Calu3 (cell line): ENCODE results near the gene RBM8A. TPM values are rescaled to one million over a fixed set of nuclear protein-coding genes. Genes with fewer than 3 reads are reported as not detected.
"Not testable (repeated sequence)": the region's sequence is repeated elsewhere in the genome, so short reads cannot be mapped to it uniquely, and the experiment has no call there.

Source experiments
- BruUV-seq: library from RNA; stranded (reverse); fragments of 400-500 nt; replicated peaks from 2 replicates; lab custom pipeline; 2021; lab: Mats Ljungman, UMichigan
- CTCF ChIA-PET: fragments of 300-600 bp; sonication (Branson Sonifier 250); formaldehyde crosslinking; loops from one replicate; lab custom pipeline; 2022; ENCODE audit warnings: antibody characterized with exemption; lab: Charles Lee
- DNase-seq: peaks from one replicate; pipeline ENCODE4 v3.0.0; 2022
- H3K27ac Mint-ChIP-seq: one replicate; pipeline ENCODE4 v1.8.0; 2022; ENCODE audit warnings: mixed read lengths; ENCODE audit not compliant: unreplicated experiment
- H3K27me3 Mint-ChIP-seq: one replicate; pipeline ENCODE4 v1.8.0; 2022; ENCODE audit warnings: mixed read lengths; ENCODE audit not compliant: unreplicated experiment
- H3K36me3 Mint-ChIP-seq: one replicate; pipeline ENCODE4 v1.8.0; 2022; ENCODE audit warnings: mild to moderate bottlenecking, moderate library complexity, mixed read lengths; ENCODE audit not compliant: insufficient read depth, unreplicated experiment
- H3K4me1 Mint-ChIP-seq: one replicate; pipeline ENCODE4 v1.8.0; 2022; ENCODE audit warnings: mild to moderate bottlenecking, low read depth, mixed read lengths; ENCODE audit not compliant: unreplicated experiment
- H3K4me3 Mint-ChIP-seq: one replicate; pipeline ENCODE4 v1.8.0; 2022; ENCODE audit warnings: mild to moderate bottlenecking, low read depth, moderate library complexity, mixed read lengths; ENCODE audit not compliant: unreplicated experiment
- H3K9me3 Mint-ChIP-seq: one replicate; pipeline ENCODE4 v1.8.0; 2022; ENCODE audit warnings: low read depth, mixed read lengths; ENCODE audit not compliant: unreplicated experiment
- CTCF ChIP-seq: fragments of 200-600 bp; IDR thresholded peaks from one replicate; pipeline ENCODE4 v1.8.0; 2022; ENCODE audit warnings: antibody characterized with exemption; ENCODE audit not compliant: unreplicated experiment
- intact Hi-C: fragments of 100-400 bp; cut with micrococcal nuclease; formaldehyde crosslinking; loops from one replicate; pipeline ENCODE4 v1.10.0; 2022; ENCODE audit not compliant: unreplicated experiment
- total RNA-seq: library from RNA; stranded (reverse); gene quantifications from 2 replicates; pipeline ENCODE4 v1.2.3, GENCODE V29; 2022

RBM8A gene
- total RNA-seq, 1 experiment from 2014 or later = 177 TPM

GRCh38 chr1:145942405-145942804 is 15.1 kb upstream of the RBM8A start:
- H3K9me3 Mint-ChIP-seq = no peaks in the 10 kb centered on the region
- no peak for TF ChIP-seq CTCF
- intact Hi-C loops = no loop called here
- BruUV-seq = no TSS peak
- no peak for DNase-seq
- no peak overlapping the region for H3K27ac Mint-ChIP-seq
- H3K27me3 Mint-ChIP-seq = no peaks in the 10 kb centered on the region
- no peaks in the 10 kb centered on the region for H3K36me3 Mint-ChIP-seq
- CTCF ChIA-PET = interaction anchor here (1.9 kb wide), 1 partner anchor 15 kb away, joined by 6 read pairs; the partner anchor contains the start of gene RBM8A
- H3K4me1 Mint-ChIP-seq = no peaks in the 10 kb centered on the region
- no peak overlapping the region for H3K4me3 Mint-ChIP-seq

GRCh38 chr1:145937436-145937835 is 10.2 kb upstream of the RBM8A start:
- Mint-ChIP-seq H3K4me1 (no peaks in the 10 kb centered on the region), H3K27me3 (no peaks in the 10 kb centered on the region), H3K36me3 (no peaks in the 10 kb centered on the region), H3K27ac (no peak overlapping the region), H3K4me3 (no peak overlapping the region), H3K9me3 (no peaks in the 10 kb centered on the region)
- CTCF ChIA-PET = interaction anchor here (2.1 kb wide), 1 partner anchor 10 kb away, joined by 5 read pairs; the partner anchor contains the start of gene RBM8A
- TF ChIP-seq CTCF = no peak
- intact Hi-C loops = no loop called here
- BruUV-seq = no TSS peak
- no peak for DNase-seq

- intact Hi-C loops = no loop called here
- no peak for DNase-seq
- no peak for TF ChIP-seq CTCF
- no peaks in the 10 kb centered on the region for H3K4me1 Mint-ChIP-seq
- CTCF ChIA-PET = interaction anchor here (0.5 kb wide), 1 partner anchor 30 kb away, joined by 4 read pairs; no protein-coding TSS in a partner anchor
- H3K27ac Mint-ChIP-seq = no peak overlapping the region
- no peak overlapping the region for H3K4me3 Mint-ChIP-seq
- no peaks in the 10 kb centered on the region for H3K27me3 Mint-ChIP-seq
- no peaks in the 10 kb centered on the region for H3K9me3 Mint-ChIP-seq
- no TSS peak for BruUV-seq
- no peaks in the 10 kb centered on the region for H3K36me3 Mint-ChIP-seq
These were observed 9.0 kb upstream of the RBM8A start for GRCh38 chr1:145936247-145936646.

GRCh38 chr1:145935708-145936107 is 8.4 kb upstream of the RBM8A start:
- no peaks in the 10 kb centered on the region for H3K4me1 Mint-ChIP-seq
- CTCF ChIA-PET = no interaction called here
- H3K9me3 Mint-ChIP-seq = no peaks in the 10 kb centered on the region
- no peaks in the 10 kb centered on the region for H3K36me3 Mint-ChIP-seq
- intact Hi-C loops = no loop called here
- no peak for TF ChIP-seq CTCF
- H3K27ac Mint-ChIP-seq = no peak overlapping the region
- no peaks in the 10 kb centered on the region for H3K27me3 Mint-ChIP-seq
- BruUV-seq = no TSS peak
- H3K4me3 Mint-ChIP-seq = no peak overlapping the region
- DNase-seq = no peak

- H3K36me3 Mint-ChIP-seq, H3K4me1 Mint-ChIP-seq, H3K4me3 Mint-ChIP-seq, H3K9me3 Mint-ChIP-seq, BruUV-seq, H3K27ac Mint-ChIP-seq, intact Hi-C loops, H3K27me3 Mint-ChIP-seq, CTCF ChIA-PET, DNase-seq: not testable (repeated sequence)
These were observed 5.3 kb upstream of the RBM8A start for GRCh38 chr1:145932522-145933009.
